ENCODE data around the gene RNF225. TPM values are rescaled to one million over a fixed set of nuclear protein-coding genes. Genes with fewer than 3 reads are reported as not detected.
"Not testable (repeated sequence)": the region's sequence is repeated elsewhere in the genome, so short reads cannot be mapped to it uniquely, and the experiment has no call there.

RNF225 gene
- total RNA-seq, result not detected

GRCh38 chr19:58395220-58395978, at the start of gene RNF225:
TSS of gene RNF225 (plus strand) at chr19:58395656. CDS start at chr19:58396090, 434 bp downstream.
- TF ChIP-seq CTCF (IDR thresholded peaks at IDR 0.05), result no peak
- intact Hi-C loops (cut with DNase I), result no loop called here
- Histone ChIP-seq H3K36me3 (peaks cover 17% of the 10 kb centered on the region), H3K27ac (no peak within 1 kb of the TSS), H3K9me3 (no peaks in the 10 kb centered on the region), H3K4me1 (peaks cover 2% of the 10 kb centered on the region), H3K27me3 (peaks cover 23% of the 10 kb centered on the region), H3K9ac (ENCODE audit: low read depth in 2 of 2, low read length in 2 of 2) (no peak within 1 kb of the TSS), H3K4me3 (no peak within 1 kb of the TSS)
- DNase-seq, result peak; percentile 66

GRCh38 chr19:58346961-58347929, 48.2 kb upstream of the RNF225 start:
- H3K36me3 ChIP-seq, result no peaks in the 10 kb centered on the region
- DNase-seq, result peak; percentile 37
- intact Hi-C loops (cut with DNase I), result no loop called here
- peaks cover 14% of the 10 kb centered on the region for H3K27me3 ChIP-seq
- H3K4me3 ChIP-seq, result peak overlapping the region; percentile 48
- H3K9me3 ChIP-seq, result no peaks in the 10 kb centered on the region
- peak overlapping the region; percentile 40 to 66 for H3K9ac ChIP-seq (ENCODE audit: low read depth in 2 of 2, low read length in 2 of 2)
- TF ChIP-seq CTCF (IDR thresholded peaks at IDR 0.05), result no peak
- no peaks in the 10 kb centered on the region for H3K4me1 ChIP-seq
- H3K27ac ChIP-seq, result peak overlapping the region; percentile 36

GRCh38 chr19:58348080-58348479, 47.4 kb upstream of the RNF225 start:
- H3K9me3 ChIP-seq; H3K36me3 ChIP-seq; intact Hi-C loops (cut with DNase I); H3K4me1 ChIP-seq; DNase-seq: not testable (repeated sequence)
- Histone ChIP-seq H3K27ac (peak overlapping the region; percentile 36), H3K9ac (ENCODE audit: low read depth in 2 of 2, low read length in 2 of 2) (peak overlapping the region; percentile 40 to 51), H3K4me3 (peak overlapping the region; percentile 48), H3K27me3 (peaks cover 14% of the 10 kb centered on the region)

- no peaks in the 10 kb centered on the region for H3K4me1 ChIP-seq
- no peak for DNase-seq
- no peaks in the 10 kb centered on the region for H3K9me3 ChIP-seq
- H3K4me3 ChIP-seq, result no peak overlapping the region
- TF ChIP-seq CTCF (IDR thresholded peaks at IDR 0.05), result no peak
- H3K36me3 ChIP-seq, result no peaks in the 10 kb centered on the region
- H3K9ac ChIP-seq (ENCODE audit: low read depth in 2 of 2, low read length in 2 of 2), result no peak overlapping the region
- no peak overlapping the region for H3K27ac ChIP-seq
- H3K27me3 ChIP-seq, result peaks cover 14% of the 10 kb centered on the region
- intact Hi-C loops (cut with DNase I), result no loop called here
These were observed 45.9 kb upstream of the RNF225 start for GRCh38 chr19:58349590-58349989.

- Histone ChIP-seq H3K4me1 (no peaks in the 10 kb centered on the region), H3K36me3 (no peaks in the 10 kb centered on the region), H3K4me3 (no peak overlapping the region), H3K9me3 (no peaks in the 10 kb centered on the region), H3K9ac (ENCODE audit: low read depth in 2 of 2, low read length in 2 of 2) (no peak overlapping the region), H3K27ac (no peak overlapping the region), H3K27me3 (peaks cover 14% of the 10 kb centered on the region)
- intact Hi-C loops (cut with DNase I), result no loop called here
- no peak for DNase-seq
- no peak for TF ChIP-seq CTCF (IDR thresholded peaks at IDR 0.05)
These were observed 45.2 kb upstream of the RNF225 start for GRCh38 chr19:58350001-58350861.
